HG02798 (cell line): ENCODE measurements around the gene GOLGA3.
A peak's percentile ranks its signal among the peaks of the same experiment; 100 is the strongest.
"Not testable (repeated sequence)": the region's sequence is repeated elsewhere in the genome, so short reads cannot be mapped to it uniquely, and the experiment has no call there.

Source experiments
- ATAC-seq: cut with Tn5 transposase; IDR thresholded peaks from one replicate; pipeline ENCODE4 v1.9.1; 2021; ENCODE audit warnings: mild to moderate bottlenecking; ENCODE audit not compliant: unreplicated experiment, poor library complexity

The GOLGA3 gene

GRCh38 chr12:132847363-132848356 lies 19.0 kb upstream of the GOLGA3 start:
- no peak for ATAC-seq

- not testable (repeated sequence) for ATAC-seq
Observed at GRCh38 chr12:132844681-132845080, 16.0 kb upstream of the GOLGA3 start.

- no peak for ATAC-seq
Observed at GRCh38 chr12:132842449-132843045, 13.9 kb upstream of the GOLGA3 start.

- ATAC-seq: no peak
Observed at GRCh38 chr12:132841151-132841550, 12.5 kb upstream of the GOLGA3 start.

GRCh38 chr12:132840536-132840935 lies 11.9 kb upstream of the GOLGA3 start:
- no peak for ATAC-seq

GRCh38 chr12:132839558-132840235 lies 11.0 kb upstream of the GOLGA3 start:
- ATAC-seq: no peak

GRCh38 chr12:132838410-132839080 lies 9.9 kb upstream of the GOLGA3 start:
- no peak for ATAC-seq

GRCh38 chr12:132837693-132838409 lies 9.2 kb upstream of the GOLGA3 start:
- ATAC-seq: no peak

GRCh38 chr12:132836795-132837331 lies 8.2 kb upstream of the GOLGA3 start:
- no peak for ATAC-seq

GRCh38 chr12:132836230-132836629 lies 7.6 kb upstream of the GOLGA3 start:
- not testable (repeated sequence) for ATAC-seq

- no peak for ATAC-seq
Observed at GRCh38 chr12:132835076-132836025, 6.7 kb upstream of the GOLGA3 start.

GRCh38 chr12:132834181-132834711 lies 5.6 kb upstream of the GOLGA3 start:
- no peak for ATAC-seq

- no peak for ATAC-seq
Observed at GRCh38 chr12:132833341-132833740, 4.7 kb upstream of the GOLGA3 start.

- ATAC-seq: no peak
Observed at GRCh38 chr12:132831771-132832170, 3.1 kb upstream of the GOLGA3 start.

GRCh38 chr12:132827763-132828703 lies 636 bp downstream of the GOLGA3 start:
- peak; percentile 28 for ATAC-seq

- no peak for ATAC-seq
Observed at GRCh38 chr12:132825861-132826260, 2.8 kb downstream of the GOLGA3 start.

- no peak for ATAC-seq
Observed at GRCh38 chr12:132825089-132825488, 3.6 kb downstream of the GOLGA3 start.
